Activated CD8-positive, alpha-beta memory T cell treated with anti-CD3 and anti-CD28 coated beads for 24 hours (primary cell): ENCODE results near the gene PIM2.

Source experiments
- DNase-seq: peaks from one replicate; pipeline ENCODE4 v3.0.0-alpha.2; 2020

The PIM2 gene

GRCh38 chrX:48934581-48935300 is 15.9 kb upstream of the PIM2 start:
- DNase-seq, result peak; percentile 65

GRCh38 chrX:48933757-48934156 is 14.9 kb upstream of the PIM2 start:
- DNase-seq, result no peak

- DNase-seq, result no peak
Observed at GRCh38 chrX:48927736-48928382, 9.0 kb upstream of the PIM2 start.

GRCh38 chrX:48927123-48927522 is 8.3 kb upstream of the PIM2 start:
- DNase-seq, result no peak

- no peak for DNase-seq
Observed at GRCh38 chrX:48924270-48924669, 5.4 kb upstream of the PIM2 start.

GRCh38 chrX:48923771-48924170 is 4.9 kb upstream of the PIM2 start:
- DNase-seq, result no peak

GRCh38 chrX:48920718-48921104 is 1.9 kb upstream of the PIM2 start:
- no peak for DNase-seq

GRCh38 chrX:48919947-48920717 is 1.3 kb upstream of the PIM2 start:
- peak; percentile 67 for DNase-seq

- no peak for DNase-seq
Observed at GRCh38 chrX:48919360-48919841, 577 bp upstream of the PIM2 start.

GRCh38 chrX:48918301-48918642 is 552 bp downstream of the PIM2 start:
- peak; percentile 67 for DNase-seq

GRCh38 chrX:48917139-48918001 is 1.5 kb downstream of the PIM2 start:
- DNase-seq, result peak; percentile 95

GRCh38 chrX:48914593-48915493 is 4.0 kb downstream of the PIM2 start:
- DNase-seq, result no peak

GRCh38 chrX:48913605-48914366 is 5.0 kb downstream of the PIM2 start:
- no peak for DNase-seq

GRCh38 chrX:48911412-48912182 is 7.2 kb downstream of the PIM2 start, which contains the start of gene SLC35A2:
Gene SLC35A2 (minus strand): TSS chrX:48911646. CDS start chrX:48911636, 10 bp downstream.
- DNase-seq, result peak; percentile 93

GRCh38 chrX:48910926-48911411 is 7.9 kb downstream of the PIM2 start:
- DNase-seq, result no peak

- DNase-seq, result no peak
Observed at GRCh38 chrX:48909703-48910294, 9.0 kb downstream of the PIM2 start.

- no peak for DNase-seq
Observed at GRCh38 chrX:48908600-48908999, 10.2 kb downstream of the PIM2 start.

GRCh38 chrX:48905090-48905790 is 13.6 kb downstream of the PIM2 start:
- DNase-seq, result no peak

- no peak for DNase-seq
Observed at GRCh38 chrX:48904626-48905025, 14.2 kb downstream of the PIM2 start.
